Sciatic nerve (tissue), 2 donors: ENCODE results near the gene OR4D1. TPM values are rescaled to one million over a fixed set of nuclear protein-coding genes. Genes with fewer than 3 reads are reported as not detected.
A peak's percentile ranks its signal among the peaks of the same experiment; 100 is the strongest.

Experiments
- ATAC-seq: fragments of 200-7000 bp; cut with Tn5 transposase; one replicate; pipeline ENCODE4 v1.9.1; 2020; ENCODE audit warnings: mild to moderate bottlenecking, moderate library complexity
- DNase-seq: peaks from one replicate; pipeline ENCODE4 v3.0.0-alpha.2; 2020; ENCODE audit warnings: low spot score
- intact Hi-C: fragments of 100-400 bp; cut with DNase I; formaldehyde crosslinking; loops from one replicate; pipeline ENCODE4 v1.14.2; 2022
- total RNA-seq: library from RNA; stranded (reverse); fragmentation: NEBNext Ultra II Directional; extraction: Animal tissue kit (Norgen Biotek cat#: 25700); gene quantifications from one replicate; pipeline ENCODE4 v1.2.1, GENCODE V29; 2021
- donor health status: DM: no; HTN: no; CAD: no.
- donor health status: DM: no; HTN: no; CAD: no.

The OR4D1 gene
- total RNA-seq, 1 donor from 2014 or later: not detected

GRCh38 chr17:58148609-58149008 lies 425 bp downstream of the OR4D1 start:
- ATAC-seq (no peak), DNase-seq (no peak)
- intact Hi-C loops: no loop called here

DNA sequence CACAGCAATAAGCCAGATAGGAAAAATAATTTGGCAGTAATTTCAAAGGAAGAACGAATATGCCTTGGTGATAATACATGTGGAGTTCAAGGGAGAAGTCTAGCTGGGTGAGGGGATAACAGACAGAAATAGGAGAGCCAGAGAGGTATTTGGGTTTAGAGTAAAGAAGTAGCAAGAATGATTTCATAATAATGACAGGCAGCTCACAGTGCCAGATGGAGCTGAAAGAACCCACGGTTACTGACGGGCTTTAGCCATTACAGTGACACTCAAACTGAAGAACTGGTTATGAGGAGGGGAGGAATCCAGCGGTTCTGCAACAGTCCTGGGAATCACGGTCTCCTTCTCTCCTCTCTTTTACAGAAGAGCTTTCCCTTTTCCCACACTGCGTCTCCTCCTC lies 2.2 kb downstream of the OR4D1 start:
- intact Hi-C loops: no loop called here
- DNase-seq (no peak), ATAC-seq (no peak)

DNA sequence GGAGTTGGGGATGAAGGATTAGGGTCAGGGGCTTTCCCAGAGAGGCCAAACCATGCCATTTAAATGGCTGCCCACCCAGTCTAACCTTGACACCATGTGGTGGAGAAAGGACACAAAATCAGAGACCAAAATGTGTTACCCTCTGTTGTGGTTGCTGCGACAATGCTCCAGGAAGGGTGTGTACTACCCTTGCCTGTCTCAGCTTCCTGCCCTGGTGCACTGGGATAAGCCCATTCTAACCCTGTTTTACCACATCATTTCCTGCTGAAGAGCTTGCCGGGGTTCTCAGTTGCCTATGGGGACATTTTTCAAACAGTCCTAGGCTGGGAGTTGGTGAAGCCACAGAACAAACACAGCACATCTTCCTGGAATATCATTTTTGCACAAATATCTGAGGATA lies 4.9 kb downstream of the OR4D1 start:
- no peak for DNase-seq
- no peak for ATAC-seq
- intact Hi-C loops: no loop called here

DNA sequence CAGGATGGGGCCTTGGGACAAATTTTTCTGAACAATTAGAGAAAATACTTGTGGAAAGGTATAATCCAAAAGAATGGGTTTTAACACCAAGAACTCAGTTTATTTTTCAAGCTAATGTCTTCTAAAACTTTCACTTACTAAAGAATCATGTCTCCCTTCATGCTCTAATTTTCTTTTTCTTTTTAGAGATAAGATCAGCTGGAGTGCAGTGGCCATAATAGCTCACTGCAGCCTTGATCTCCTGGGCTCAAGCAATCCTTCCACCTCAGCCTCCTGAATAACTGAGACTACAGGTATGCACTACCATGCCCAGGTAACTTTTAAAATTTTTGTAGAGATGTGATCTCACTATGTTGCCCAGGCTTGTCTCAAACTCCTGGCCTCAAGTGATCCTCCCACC lies 5.5 kb downstream of the OR4D1 start:
- ATAC-seq: no peak
- no peak for DNase-seq
- intact Hi-C loops: no loop called here

GRCh38 chr17:58156839-58157803 lies 8.9 kb downstream of the OR4D1 start:
- ATAC-seq (peak; percentile 10), DNase-seq (no peak)
- intact Hi-C loops: no loop called here

GRCh38 chr17:58158181-58158580 lies 10.0 kb downstream of the OR4D1 start:
- intact Hi-C loops: no loop called here
- ATAC-seq: no peak

GRCh38 chr17:58161566-58161965 lies 13.4 kb downstream of the OR4D1 start:
- DNase-seq (no peak), ATAC-seq (no peak)
- intact Hi-C loops: no loop called here

More at GRCh38 chr17:58158181-58158580, 10.0 kb downstream of the OR4D1 start:
- no peak for DNase-seq

GRCh38 chr17:58165981-58166380 lies 17.8 kb downstream of the OR4D1 start:
- DNase-seq (no peak), ATAC-seq (no peak)
- intact Hi-C loops: no loop called here

GRCh38 chr17:58166682-58167081 lies 18.5 kb downstream of the OR4D1 start, which contains the start of gene OR4D2:
Gene OR4D2, plus strand, starts transcription at chr17:58166982. Its CDS starts 2,674 bp downstream, at chr17:58169656.
- intact Hi-C loops: no loop called here
- DNase-seq (no peak), ATAC-seq (no peak)

GRCh38 chr17:58170622-58171021 lies 22.4 kb downstream of the OR4D1 start:
- ATAC-seq: no peak
- no peak for DNase-seq
- intact Hi-C loops: no loop called here

GRCh38 chr17:58172369-58173071 lies 24.3 kb downstream of the OR4D1 start:
- DNase-seq (no peak), ATAC-seq (no peak)
- intact Hi-C loops: no loop called here

GRCh38 chr17:58174871-58175270 lies 26.7 kb downstream of the OR4D1 start:
- no peak for DNase-seq
- intact Hi-C loops: no loop called here
- ATAC-seq: no peak

- ATAC-seq: no peak
- no peak for DNase-seq
- intact Hi-C loops: no loop called here
Measured at GRCh38 chr17:58176200-58176599, 28.0 kb downstream of the OR4D1 start.

DNA sequence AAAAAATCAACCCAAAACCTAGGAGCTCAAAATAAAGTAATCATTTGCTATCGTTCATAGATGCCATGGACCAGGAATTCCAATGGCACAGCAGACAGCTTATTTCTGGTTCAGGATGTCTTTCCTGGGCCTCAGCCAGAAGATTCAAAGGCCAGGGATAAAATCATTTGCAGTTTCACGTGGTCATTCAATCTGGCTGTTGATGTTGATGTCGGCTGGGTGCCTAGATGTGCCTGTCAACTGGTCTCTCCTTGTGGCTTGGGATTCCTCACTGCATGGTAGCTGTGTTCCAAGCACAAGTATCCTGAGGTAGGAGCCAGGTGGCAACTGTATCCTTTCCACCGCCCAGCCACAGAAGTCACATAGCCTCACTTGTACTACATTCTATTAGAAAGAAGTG lies 33.6 kb downstream of the OR4D1 start:
- ATAC-seq: no peak
- intact Hi-C loops: no loop called here
- no peak for DNase-seq

DNA sequence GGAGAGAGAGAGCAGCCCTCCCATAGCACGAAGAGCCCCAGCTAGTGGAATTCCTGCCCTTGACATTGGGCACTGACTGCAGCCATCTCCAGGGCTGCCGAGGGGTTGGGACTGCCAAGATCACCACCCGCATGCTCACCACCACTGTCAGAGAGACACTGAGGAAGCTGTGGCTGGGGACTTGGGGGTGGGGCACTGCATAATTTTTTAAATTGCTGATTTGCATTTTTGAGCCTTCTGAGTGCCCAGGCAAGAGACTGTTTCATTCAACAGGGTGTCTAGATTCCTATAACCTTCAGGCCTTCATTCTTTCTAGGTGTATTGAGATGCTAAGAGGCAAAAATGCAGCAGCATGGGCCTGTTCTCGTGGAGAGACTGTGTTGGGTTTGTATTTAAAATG lies 35.3 kb downstream of the OR4D1 start:
- ATAC-seq: no peak
- intact Hi-C loops: no loop called here
- DNase-seq: no peak

DNA sequence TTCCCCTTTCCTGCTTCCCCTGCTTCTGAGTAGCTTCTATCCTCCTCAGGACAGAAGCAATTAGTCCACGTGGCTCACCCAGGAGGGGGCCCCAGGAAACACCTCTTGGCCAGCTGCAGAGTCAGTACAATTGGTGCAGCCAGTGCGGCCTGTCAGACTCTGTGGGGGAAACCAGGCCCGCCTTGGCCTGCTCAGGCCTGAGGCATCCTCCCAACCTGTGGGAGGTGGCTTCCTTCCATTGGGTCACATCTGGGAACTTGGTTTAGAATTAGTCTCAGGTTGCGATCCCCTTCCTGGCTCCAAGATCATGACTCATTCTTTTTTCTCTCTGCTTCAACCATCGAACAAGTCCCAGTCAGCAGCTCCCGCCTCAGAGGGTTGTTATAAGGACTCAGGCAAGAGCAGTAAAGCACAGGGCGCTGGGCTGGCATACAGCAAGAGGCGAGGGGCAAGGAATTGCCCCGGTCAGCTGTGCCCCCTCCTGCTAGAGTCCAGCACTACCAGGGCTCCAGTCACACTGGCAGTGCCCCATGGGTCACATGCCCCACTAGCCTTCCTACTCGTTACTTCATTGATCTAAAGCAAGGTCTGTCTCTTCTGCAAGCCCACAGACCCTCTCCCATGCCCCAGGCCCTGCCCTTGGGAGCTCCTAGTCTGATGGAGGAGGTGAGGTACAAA lies 36.3 kb downstream of the OR4D1 start:
- intact Hi-C loops: no loop called here
- ATAC-seq (no peak), DNase-seq (no peak)

GRCh38 chr17:58184986-58185761 lies 37.0 kb downstream of the OR4D1 start:
- ATAC-seq: no peak
- intact Hi-C loops: no loop called here
- no peak for DNase-seq

- intact Hi-C loops: no loop called here
- DNase-seq (no peak), ATAC-seq (no peak)
Measured at GRCh38 chr17:58186591-58186990, 38.4 kb downstream of the OR4D1 start.

- intact Hi-C loops: no loop called here
- DNase-seq: no peak
- ATAC-seq: no peak
Measured at GRCh38 chr17:58187063-58187462, 38.9 kb downstream of the OR4D1 start.
